Tongue (tissue), 2 donors: ENCODE measurements around the gene UCN. TPM values are rescaled to one million over a fixed set of nuclear protein-coding genes. Genes with fewer than 3 reads are reported as not detected.
A peak's percentile ranks its signal among the peaks of the same experiment; 100 is the strongest.
"Not testable (repeated sequence)": the region's sequence is repeated elsewhere in the genome, so short reads cannot be mapped to it uniquely, and the experiment has no call there.

Experiments
- DNase-seq: peaks from one replicate; pipeline ENCODE4 v3.0.0-alpha.2; 2015
- total RNA-seq: library from RNA; depleted of rRNA; stranded (reverse); fragments of >200 nt; gene quantifications from one replicate; pipeline ENCODE4 v1.2.3, GENCODE V29; 2014

UCN gene, protein sequence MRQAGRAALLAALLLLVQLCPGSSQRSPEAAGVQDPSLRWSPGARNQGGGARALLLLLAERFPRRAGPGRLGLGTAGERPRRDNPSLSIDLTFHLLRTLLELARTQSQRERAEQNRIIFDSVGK
- not detected for total RNA-seq

DNA sequence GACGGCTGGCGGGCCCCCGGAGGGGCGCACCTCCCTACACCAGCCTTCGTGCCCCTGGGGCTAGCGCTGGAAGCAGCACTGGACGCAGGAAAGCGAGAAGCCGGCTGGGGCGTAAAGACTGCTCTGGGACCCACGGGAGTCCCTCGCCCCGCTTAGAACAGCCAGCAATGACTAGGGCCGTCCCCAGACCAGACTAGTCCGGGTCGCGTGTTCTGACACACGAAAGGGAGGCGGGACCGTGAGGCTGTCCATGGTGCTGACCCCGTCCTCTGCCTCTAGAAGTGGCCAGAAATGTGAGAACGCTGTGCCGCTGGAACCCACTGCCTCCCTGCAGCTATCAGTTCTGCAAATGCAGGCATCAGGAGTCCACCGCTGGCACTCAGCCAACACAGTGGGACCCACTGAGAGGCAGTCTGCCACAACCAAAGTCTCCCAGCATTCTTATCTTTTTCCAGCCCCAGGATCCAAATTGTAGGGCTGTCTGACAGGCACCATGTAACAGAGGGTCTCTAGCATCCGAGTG, at the start of gene UCN:
Gene UCN, minus strand, starts transcription at position 87 of the 523 bp plus-strand sequence. CDS start 550 bp downstream, outside the sequence.
- peak; percentile 77 for DNase-seq

DNA sequence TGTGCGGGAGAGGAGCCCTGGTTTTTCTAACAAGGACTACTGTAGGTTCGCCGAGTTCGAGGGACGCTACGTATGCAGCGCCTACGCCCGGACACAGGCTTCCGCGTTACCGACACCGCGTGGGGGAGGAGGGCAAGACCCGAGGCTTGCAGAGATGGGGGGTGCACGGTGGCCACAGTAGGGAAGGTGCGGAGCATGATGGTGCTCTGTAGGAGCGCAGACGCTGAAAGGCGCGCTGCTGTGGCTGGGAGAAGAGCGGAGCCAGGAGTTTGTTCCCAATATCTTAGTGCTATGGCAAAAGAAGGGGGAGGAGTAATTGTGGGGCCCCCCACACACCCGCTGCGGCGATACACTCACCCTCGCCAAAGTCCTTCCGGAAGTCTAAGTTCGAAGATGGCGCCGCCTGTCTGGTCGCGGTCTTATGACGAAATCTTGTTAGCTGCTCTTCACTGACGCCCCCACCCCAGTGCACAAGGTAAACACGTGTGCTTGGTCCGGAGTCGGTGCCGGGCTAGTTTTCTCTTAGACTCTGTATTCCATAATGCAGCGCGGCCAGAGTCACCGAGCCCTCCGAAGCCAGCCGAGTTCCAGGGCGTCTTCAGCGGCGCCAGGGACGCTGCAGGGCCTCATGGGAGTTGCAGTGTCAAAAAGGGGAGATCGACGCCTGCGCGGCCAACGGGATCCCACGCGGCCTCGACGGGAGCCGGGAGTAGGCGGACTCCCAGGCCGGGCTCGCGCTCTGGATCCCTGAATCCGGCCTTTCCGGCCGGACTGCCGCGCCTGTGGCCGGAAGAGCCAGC, 48.3 kb upstream of the UCN start, which contains the start of gene GTF3C2:
Gene GTF3C2, minus strand, starts transcription at position 383 of the 800 bp plus-strand sequence. CDS start 13,210 bp downstream, outside the sequence.
- DNase-seq = peak; percentile 99

DNA sequence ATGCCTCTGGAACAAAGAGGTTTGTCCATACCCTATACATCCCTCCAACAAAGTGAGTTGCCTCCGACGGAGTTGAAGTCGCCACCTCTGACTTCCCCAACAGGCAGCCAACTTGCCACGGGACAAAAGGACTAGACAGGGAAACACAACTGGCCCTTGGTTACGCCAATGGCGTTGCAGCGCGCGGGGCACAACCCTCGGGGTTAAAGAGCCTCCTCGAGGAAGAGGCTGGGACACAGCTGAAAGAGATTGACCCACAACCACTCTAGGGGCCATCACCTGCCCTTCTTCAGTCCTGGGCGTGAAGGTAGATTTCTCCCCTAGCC, 47.8 kb upstream of the UCN start:
- no peak for DNase-seq

DNA sequence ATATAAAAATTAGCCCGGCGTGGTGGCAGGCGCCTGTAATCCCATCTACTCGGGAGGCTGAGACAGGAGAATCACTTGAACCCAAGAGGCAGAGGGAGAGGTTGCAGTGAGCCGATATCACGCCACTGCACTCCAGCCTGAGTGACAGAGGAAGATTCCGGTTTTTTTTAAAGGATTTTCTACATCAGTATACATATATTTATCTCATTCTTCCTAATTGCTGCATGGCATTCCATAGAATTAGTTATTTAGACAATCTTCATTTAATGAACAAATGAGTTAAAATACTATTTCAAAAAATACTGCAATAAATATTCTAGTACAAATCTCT, 46.3 kb upstream of the UCN start:
- DNase-seq = no peak

DNA sequence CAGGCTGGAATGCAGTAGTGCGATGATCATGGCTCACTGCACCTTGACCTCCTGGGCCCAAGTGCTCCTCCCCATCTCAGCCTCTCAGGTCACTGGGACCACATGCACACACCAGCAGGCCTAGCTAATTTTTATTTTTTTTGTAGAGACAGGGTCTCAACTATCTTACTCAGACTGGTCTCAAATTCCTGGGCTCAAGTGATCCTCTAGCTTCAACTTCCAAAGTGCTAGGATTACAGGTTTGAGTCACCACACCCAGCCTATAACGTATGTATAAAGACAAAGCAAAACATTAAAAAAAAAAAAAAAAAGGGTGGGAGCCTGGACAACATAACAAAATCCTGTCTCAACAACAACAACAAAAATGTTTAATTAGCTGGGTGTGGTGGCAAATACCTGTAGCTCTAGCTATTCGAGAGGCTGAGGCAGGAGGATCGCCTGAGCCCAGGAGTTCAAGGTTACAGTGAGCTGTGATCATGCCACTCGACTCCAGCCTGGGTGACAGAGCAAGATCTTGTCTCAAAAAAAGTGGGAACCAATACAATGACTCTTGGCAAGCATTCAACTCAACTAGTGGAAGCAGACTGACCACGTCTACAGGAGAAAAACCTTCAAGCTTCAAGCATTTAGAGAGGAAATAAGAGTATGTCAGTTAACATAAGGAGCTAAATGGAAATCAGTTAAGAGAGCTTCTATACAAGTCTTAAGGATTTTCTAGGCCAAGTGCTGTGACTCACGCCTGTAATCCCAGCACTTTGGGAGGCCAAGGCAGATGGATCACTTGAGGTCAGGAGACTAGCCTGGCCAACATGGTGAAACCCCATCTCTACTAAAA, 45.7 kb upstream of the UCN start:
- DNase-seq = no peak

DNA sequence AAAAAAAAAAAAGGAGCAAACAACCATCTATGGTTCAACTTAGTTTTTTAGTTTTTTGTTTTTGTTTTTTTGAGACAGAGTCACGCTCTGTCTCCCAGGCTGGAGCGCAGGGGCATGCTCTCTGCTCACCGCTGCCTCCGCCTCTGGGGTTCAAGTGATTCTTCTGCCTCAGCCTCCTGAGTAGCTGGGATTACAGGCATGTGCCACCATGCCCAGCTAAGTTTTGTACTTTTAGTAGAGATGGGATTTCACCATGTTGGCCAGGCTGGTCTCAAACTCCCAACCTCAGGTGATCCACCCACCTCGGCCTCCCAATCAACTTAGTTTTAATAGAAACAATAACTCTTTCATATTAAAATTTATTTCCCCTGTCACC, 45.1 kb upstream of the UCN start:
- not testable (repeated sequence) for DNase-seq

DNA sequence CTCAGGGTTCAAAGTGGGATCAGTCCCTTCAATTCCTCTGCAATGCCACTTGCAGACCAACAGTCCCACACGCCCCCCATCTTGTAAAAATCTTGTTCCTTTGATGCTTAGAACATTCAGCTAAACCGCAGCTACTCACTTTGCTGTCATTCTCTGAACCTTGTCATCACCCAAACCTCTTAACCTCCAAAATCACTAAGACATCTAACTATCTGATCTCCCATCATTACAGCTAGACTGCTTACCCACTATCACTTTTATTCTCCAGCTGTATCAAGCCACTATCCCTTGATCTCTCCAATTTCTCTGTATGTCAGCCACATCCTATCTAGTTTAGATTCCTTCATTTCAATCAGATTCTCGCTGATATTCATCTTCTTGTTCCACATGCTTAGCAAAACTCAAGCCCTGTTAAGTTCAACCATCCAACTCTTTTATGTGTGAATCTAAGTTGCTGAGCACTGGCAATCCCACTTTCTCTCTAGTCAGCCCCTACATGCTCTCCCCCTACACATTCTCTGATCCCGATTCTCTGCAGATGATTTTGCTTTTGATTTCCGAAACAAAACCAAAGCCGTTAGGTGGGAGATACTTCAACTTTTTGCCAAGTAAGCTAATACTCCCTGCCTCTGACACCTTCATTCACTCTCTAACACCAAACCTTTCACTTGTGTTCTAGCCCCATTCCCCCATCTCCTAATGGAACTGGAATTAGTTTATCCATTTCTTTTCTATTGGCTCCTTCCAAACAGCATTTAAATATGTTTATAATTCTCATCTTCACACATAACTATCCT, 43.8 kb upstream of the UCN start:
- no peak for DNase-seq

DNA sequence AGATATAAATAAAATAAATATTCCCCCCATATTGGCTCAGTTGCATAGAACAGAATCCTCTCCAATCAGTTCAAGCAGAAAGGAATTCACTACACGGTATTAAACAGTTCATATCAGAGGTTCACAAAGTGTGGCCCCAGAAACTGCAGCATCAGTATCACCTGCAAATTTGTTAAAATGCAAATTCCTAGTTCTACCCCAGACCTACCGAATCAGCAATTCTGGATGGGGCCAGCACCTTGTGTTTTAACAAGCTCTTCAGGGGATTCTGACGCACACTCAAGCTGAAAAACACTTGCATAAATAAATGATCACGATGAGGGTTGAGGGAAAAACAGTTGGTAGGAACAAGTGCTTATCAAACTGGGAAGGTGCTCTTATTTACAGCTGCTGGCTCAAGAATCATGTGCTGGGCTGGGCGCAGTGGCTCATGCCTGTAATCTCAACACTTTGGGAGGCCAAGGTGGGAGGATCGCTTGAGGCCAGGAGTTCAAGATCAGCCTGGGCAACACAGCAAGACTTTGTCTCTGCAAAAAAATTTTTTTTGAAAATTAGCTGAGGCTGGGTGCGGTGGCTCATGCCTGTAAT, 42.0 kb upstream of the UCN start:
- DNase-seq = no peak

DNA sequence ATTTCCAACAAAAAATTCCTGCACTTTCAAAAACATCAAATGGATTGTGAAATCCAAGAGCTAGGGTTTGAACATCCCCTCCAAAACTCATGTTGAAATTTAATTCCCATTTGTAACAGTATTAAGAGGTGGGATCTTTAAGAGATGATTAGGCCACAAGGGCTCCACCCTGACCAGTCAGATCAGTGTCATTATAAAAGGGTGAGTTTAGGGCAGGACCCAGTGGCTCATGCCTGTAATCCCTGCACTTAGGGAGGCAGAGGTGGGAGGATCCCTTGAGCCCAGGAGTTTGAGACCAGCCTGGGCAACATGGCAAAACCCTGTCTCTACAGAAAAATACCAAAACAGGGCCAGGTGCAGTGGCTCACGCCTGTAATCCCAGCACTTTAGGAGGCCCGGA, 39.4 kb upstream of the UCN start:
- DNase-seq = no peak

DNA sequence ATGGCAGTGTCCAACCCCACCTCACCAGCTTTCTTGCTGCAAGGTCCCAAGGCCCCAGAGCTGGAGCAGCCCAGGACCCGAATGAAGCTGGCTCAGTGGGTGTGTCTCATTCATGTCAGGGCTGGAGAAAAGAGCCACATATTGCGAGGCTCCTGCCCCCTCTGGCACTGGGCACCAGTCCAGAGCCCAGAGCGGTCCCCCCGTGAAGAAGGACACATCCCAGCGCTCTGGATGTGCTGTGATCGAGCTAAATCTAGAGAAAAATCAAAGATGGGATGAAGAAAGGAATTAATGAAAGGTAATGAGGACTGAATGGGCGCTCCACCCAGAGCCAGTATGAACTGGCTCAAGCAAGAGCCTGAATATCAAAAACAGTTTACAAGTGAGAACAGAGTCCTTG, 27.9 kb upstream of the UCN start:
- no peak for DNase-seq

DNA sequence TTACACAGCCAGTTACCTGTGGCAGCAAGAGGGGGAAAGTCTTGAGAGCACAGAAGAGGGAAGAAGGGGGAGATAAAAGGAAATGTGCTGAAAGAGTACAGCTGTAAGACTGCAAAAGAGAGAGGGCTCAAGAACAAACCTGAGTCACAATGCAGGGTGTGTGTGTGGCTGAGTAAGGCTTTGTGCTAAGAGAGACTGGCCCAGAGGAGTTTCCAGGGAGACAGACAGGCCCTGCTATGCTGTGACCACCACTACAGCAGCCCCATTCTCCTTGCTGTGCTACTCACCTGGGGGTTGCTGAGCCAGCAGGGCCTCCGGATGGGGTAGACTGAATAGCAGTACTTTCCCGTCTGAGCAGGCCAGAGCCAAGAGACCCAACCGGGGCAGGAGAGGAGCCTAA, 27.1 kb upstream of the UCN start:
- no peak for DNase-seq

DNA sequence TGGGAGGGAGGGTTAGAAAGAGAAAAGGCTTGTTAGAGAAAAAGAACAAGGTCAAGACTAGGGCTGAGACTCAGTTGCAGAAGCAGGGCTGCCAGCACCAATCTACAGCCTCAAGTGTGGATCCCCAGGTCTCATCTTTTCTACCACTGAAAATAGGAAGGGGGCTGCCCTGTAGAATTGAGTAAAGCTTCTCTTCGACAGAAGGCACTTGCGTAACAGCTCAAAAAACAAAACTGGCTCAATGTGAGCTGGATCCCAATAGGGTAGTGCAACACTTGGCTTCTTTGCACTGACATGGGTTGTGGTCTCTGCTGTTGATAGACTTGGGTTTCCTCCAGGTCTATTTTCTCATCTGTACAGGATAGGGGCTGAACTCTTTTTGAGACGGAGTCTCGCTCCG, 16.5 kb upstream of the UCN start:
- no peak for DNase-seq

DNA sequence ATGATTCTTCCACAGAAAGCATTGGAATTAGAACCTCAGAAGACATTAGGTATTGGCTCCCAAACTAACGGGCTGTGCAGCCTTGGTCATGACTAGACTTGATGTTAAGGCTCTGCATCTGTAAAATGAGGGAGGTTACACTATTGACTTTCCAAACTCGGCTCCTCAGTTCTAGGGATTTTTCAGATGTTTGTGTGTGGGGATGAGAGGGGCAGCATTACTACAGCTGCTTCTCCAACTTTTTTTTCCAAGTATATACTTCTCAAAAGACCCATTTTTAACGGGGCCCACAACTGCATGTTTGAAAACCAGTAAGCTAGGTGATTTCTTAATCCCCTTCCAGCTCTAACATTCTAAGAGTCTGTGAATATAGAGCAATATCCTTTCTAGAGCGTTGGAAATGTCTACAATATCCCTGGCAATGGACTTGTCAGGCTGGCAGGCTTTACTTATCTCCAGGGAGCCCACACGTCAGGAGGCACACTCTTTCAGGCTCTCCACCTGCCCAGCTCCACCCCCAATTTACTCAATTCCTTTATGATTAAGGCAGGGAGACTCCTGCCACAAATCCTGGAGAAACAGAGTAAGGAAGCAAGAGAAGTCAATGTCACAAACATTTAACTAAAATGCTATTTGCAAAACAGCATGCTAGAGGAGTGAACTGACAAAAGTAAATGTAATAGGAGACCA, 15.5 kb upstream of the UCN start:
- DNase-seq = no peak

DNA sequence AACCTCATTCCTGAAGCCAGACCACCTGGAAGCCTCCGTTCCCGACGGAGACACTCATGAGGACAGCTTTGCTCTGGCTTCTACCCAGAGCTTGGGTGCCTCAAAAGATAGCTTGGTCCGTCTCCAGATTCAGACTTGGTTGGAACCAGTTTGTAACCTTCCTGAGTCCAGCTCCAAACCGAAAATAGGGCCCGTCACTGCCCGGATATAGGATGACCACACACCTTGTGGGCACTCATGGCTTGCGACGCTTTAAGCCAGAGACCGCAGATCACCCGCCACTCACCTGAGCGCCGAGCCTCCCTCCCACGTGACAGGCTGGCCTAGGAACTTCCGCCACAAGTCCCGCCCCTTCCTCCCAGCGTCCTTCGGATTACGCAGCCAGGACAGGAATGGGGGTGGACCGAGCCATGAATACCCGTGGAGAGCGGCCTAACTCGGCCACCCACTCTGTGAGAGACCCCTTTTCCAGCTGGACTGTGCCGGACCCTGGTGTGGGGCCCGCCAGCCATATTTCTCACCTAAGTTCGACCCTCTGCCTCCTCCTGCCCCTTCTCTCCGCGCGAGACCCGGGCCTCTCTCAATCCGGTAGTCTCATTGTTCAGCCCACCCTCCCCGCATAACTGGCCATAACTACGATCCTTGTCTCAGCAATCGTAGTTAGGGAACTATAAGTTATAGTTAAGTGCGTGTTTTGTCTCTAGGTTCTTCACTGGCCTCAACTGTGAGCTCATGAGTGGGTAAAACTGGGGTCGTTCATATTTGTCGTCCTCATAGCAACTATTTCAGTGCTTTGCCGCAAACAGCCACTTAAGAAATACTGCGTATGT, 14.7 kb upstream of the UCN start, which contains the start of gene MPV17:
Gene MPV17, minus strand, starts transcription at position 332 of the 830 bp plus-strand sequence. CDS start 580 bp downstream, outside the sequence.
- peak; percentile 97 for DNase-seq

DNA sequence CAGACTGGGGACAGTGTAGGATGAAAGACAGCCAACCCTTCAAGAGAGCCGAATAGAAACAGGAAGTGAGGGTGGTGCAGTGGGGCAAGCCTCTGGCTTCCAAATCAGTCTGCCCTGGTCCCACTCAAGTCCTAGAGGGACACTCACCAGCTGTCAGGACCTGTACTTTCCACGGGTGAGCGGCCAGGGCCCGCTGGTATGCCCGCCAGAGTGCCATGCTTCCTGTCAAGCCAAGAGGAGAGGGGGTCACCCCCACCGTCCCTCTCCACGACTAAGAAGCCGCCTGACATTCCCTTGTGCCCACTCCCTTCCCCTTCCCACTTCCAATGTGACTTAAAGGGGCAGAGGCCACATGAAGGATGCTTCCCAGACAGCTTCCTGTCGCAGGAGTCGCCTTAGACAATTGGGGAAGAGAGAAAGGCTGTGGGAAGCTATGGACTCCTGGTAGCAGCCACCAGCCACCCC, 14.1 kb upstream of the UCN start:
- no peak for DNase-seq

DNA sequence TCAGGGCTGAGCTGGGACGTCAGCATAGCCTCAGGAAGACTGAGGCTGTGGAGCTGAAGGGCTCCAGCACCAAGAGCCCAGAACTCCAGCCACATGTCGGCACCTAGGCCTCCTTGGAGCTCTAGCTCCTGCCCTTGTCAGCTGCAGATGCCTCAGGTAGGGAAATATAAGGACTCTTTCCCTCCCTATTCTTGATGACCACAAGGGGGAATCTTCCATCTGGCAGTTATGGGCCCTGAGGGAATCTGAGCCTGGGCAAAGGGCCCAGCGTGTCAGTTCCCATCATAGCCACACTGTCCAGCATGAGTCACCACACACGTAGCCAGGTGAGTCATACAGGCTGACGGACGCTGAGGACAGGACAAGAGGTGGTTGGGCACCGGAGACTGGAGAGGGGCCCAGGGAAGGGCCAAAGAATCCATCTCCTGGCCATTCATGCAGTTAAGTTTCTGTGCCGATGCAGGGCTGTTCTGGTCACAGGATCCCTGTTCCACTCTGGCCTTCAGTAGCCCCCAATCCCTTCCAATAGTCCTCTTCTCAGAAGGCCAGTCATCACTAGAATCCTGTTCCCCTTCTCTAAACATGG, 12.8 kb upstream of the UCN start:
- no peak for DNase-seq

DNA sequence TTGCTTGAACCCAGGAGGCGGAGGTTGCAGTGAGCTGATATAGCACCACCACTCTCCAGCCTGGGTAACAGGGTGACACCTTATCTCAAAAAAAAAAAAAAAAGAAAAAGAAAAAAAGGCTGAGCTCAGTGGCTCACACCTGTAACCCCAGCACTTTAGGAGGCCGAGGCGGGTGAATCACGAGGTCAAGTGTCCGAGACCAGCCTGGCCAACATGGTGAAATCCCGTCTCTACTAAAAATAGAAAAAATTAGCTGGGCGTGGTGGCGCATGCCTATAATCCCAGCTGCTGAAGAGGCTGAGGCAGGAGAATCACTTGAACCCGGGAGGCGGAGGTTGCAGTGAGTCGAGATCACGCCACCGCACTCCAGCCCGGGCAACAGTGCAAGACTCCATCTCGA, 11.6 kb upstream of the UCN start:
- DNase-seq = not testable (repeated sequence)

DNA sequence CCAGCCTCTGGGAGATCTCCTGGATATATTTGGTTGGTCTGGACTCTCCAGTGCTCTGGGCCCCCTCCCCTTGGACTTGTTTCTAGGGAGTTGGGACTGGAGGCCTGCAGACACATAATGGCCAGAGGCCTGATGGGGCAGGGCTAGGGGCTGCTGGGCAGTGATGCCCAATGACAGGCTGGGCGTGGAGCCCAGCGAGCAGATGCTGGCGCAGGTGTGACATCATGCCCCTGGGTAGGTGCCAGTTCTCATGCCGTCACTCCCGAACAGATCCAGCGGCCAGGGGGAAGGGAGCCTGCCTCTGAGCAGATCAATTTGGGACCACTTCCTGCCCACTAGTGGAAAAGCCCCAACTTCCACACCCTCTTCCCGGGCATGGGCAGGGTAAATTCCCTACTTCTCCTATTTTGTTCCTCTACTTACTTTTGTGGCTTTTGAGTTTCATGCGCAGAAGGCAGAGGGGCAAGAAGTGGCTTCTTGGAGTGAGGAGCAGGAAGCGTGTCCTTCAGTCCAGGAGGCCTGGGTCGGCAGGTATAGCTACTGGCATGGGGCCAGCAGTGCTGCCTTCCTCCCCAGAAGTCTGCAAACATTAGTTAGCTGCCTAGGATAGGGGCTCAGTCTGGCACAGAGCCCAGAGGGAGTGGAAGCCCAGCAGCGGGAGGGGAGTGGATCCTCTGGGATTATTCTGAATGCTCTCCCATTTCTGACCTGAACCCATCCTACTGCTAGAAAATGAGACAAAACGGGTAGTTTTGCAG, 8.6 kb upstream of the UCN start:
- DNase-seq = no peak

DNA sequence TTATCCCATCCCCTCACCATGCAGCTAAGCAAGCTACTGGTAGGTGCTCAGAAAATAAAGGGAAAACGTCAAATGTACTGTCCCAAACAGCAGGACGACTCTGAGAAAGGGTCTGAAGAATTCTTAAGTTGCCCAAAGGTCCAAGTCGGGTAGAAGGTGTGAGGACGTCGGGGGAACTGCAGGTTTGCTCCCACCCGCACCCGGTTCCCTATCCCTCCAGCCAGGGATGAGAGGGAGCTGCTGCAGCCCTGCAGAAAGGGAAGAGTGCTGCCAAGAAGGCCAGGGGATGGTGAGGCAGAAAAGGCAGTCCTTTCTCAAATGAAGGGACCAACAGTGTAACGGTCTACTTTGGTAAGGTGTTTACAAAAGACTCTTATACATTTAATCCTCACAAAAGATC, 6.9 kb upstream of the UCN start:
- DNase-seq = no peak
